Retinal pigment epithelial cell (primary cell): ENCODE results near the gene S100A10.

Experiments used
- DNase-seq: peaks from one replicate; pipeline ENCODE4 v3.0.0-alpha.2; 2010; ENCODE audit warnings: low read depth
- H3K4me3 ChIP-seq: 2 replicates; pipeline ENCODE4 v1.5.1; 2011; ENCODE audit warnings: mild to moderate bottlenecking, low read length, control low read depth, moderate library complexity
- TF ChIP-seq, protein P1 (sequence below): conservative IDR thresholded peaks from 2 replicates; pipeline ENCODE4 v1.5.1; 2011; ENCODE audit warnings: low read depth, low read length, control low read depth, inconsistent platforms

S100A10 gene

DNA sequence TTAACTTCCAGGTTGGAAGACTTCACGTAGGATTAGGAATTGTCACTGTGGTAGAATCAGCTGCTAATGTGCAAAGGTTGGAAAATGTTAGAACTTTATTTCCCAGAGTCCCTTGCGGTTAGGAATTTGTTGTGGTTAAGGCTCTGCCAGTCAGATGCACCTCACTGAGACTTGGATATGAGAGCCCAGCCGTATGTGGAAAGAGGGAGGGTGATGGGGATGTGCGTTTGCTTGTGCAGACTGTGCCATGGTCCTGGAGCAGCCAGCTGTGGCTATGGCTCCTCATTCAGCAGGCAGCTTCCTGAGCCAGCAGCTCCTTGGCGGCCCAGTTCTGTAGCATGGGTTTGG is 12.5 kb downstream of the S100A10 start:
- TF ChIP-seq, protein P1, sequence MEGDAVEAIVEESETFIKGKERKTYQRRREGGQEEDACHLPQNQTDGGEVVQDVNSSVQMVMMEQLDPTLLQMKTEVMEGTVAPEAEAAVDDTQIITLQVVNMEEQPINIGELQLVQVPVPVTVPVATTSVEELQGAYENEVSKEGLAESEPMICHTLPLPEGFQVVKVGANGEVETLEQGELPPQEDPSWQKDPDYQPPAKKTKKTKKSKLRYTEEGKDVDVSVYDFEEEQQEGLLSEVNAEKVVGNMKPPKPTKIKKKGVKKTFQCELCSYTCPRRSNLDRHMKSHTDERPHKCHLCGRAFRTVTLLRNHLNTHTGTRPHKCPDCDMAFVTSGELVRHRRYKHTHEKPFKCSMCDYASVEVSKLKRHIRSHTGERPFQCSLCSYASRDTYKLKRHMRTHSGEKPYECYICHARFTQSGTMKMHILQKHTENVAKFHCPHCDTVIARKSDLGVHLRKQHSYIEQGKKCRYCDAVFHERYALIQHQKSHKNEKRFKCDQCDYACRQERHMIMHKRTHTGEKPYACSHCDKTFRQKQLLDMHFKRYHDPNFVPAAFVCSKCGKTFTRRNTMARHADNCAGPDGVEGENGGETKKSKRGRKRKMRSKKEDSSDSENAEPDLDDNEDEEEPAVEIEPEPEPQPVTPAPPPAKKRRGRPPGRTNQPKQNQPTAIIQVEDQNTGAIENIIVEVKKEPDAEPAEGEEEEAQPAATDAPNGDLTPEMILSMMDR: no peak
- no peak overlapping the region for H3K4me3 ChIP-seq
- peak; percentile 80 for DNase-seq

DNA sequence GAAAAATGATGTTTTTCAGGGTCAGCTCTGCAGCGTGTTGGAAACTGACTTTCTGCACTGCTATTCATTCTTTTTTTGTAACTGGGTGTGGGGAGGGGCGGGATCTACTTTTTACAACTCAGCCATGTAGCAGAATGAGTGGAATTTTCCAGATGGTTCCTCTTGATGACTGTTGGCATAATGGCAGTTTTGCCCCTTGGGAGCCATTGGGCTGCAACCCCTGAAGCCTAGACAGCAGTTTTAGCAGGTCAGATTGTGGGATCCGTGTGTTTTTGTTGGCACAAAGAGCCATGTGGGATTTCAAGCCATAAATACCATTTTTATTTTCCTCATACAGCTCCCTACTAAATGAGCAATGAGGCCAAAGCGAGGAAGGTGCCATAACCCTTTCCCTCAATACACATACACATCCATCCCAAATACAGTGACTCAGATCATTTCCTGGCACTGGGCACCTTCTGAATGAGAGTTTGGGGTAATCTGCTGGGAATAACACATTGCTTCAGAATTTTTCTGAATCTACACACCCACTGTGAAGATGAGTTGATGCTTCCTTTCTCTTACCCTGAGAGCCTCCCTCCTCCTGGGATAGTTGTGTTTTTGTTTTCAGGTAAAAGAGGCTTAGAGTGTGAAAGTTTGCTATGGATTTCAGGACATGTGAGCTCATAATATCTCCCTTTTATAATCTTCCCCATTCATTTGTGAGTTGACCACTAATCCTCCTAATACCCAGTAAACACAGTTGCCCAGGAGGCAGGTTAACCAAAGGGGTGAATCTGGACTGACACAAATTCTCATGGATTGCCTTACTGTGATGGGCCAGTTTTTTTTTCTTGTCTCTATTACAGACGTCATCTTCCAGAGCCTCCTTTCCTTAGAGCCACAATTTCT is 13.1 kb downstream of the S100A10 start:
- DNase-seq: peak; percentile 87
- H3K4me3 ChIP-seq: no peak overlapping the region
- TF ChIP-seq, protein P1: no peak

DNA sequence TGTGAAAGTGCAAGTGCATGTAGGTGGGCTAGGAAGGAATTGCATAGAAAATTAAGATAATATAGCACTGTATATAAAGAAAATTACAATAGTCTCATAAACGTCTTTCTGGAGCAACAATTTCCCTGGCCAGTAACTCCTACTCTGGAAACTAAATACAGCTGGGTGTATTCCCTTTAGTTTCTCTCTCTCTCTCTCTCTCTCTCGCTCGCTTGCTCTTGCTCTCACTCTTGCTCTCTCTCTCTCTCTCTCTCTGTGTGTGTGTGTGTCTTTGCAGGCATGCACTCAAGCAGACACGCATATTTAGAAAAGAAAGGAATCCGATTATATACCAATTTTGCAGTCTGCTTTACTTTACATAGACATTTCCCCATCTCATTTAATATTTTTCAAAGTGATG is 14.7 kb downstream of the S100A10 start:
- no peak for DNase-seq
- TF ChIP-seq, protein P1: no peak
- no peak overlapping the region for H3K4me3 ChIP-seq

DNA sequence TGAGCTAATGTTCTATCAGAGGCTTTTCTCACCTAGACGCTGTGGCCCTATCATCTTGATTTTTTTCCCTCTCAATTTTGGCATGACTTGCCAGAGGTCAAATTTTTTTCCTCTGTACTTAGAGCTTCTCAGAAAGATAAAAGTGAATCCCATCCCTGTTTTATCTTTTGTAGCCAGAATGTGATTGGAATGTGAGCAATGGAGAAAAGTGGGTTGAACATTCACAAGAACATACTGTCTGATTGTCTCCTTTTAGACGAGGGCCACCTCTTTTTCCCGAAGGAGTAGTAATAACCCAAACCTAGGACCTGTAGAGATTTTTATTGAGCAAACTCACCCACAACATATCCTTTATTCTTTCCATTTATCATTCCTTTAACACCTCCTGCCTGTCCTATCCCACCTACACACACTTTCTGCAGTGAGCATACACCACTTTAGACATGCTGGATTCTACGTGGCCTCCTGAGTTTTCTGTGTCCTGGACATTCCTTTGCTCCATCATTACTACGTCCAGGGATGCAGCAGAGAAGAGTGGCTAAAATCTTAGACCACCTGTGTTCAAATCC is 15.9 kb downstream of the S100A10 start:
- no peak for DNase-seq
- TF ChIP-seq, protein P1: no peak
- no peak overlapping the region for H3K4me3 ChIP-seq

DNA sequence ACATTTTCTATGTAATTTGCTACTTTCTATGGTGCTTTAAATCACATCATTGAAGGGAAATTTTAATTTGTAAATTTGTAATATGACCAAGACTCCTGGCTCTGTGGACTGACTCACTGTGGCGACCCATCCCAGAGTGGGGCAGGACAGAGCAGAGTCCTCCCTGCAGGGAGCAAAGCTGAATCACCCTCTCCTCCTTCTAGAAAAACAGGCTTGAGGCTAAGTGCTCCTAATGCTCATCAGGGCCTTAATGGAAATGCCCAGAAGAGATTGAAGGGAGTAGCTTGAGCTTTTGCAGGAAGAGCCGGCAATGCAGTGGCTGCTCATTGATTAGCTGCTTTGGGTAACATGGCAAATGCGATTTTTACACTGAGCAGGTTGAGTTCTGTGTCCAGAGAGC is 16.8 kb downstream of the S100A10 start:
- no peak overlapping the region for H3K4me3 ChIP-seq
- no peak for DNase-seq
- TF ChIP-seq, protein P1: no peak

DNA sequence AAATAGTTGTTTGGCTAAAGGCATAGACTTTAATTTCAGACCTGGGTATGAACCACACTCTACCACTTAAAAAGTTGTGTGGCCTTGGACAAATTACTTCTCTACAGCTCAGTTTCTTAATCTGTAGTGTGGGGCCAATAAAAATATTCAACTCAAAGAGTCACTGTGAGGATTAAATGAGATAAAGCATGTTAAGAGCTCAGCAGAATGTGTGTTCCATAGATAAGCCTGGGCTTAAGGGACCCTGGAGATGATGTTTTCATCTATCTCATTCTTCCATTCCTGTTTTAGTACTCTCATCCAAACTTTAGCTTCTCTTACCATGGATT is 17.7 kb downstream of the S100A10 start:
- TF ChIP-seq, protein P1: no peak
- H3K4me3 ChIP-seq: no peak overlapping the region
- no peak for DNase-seq
